Panc1 (cell line): ENCODE results near the gene ROGDI. TPM values are rescaled to one million over a fixed set of nuclear protein-coding genes. Genes with fewer than 3 reads are reported as not detected.

Experiments used
- ATAC-seq: fragments of 200-7000 bp; cut with Tn5 transposase; 2 replicates; pipeline ENCODE4 v1.9.1; 2020; ENCODE audit warnings: mild to moderate bottlenecking, moderate library complexity
- BruUV-seq: library from RNA; stranded (reverse); fragments of 400-500 nt; replicated peaks from 2 replicates; lab custom pipeline; 2021; lab: Mats Ljungman, UMichigan
- CTCF ChIA-PET: fragments of 300-600 bp; sonication (Branson Sonifier 250); formaldehyde crosslinking; loops from one replicate; lab custom pipeline; 2022; ENCODE audit warnings: antibody characterized with exemption; lab: Charles Lee
- POLR2A ChIA-PET: fragments of 300-600 bp; sonication (Branson Sonifier 250); formaldehyde crosslinking; loops from one replicate; lab custom pipeline; 2022; ENCODE audit warnings: antibody characterized with exemption; lab: Charles Lee
- DNase-seq: peaks from one replicate; pipeline ENCODE4 v3.0.0-alpha.2; 2010; ENCODE audit warnings: low read depth, low spot score
- H3K27ac ChIP-seq: 2 replicates; pipeline ENCODE4 v1.5.1; 2011; ENCODE audit warnings: mild to moderate bottlenecking, low read length, inconsistent platforms
- H3K27me3 ChIP-seq: fragments of 200-500 bp; sonication (Bioruptor generic); 2 replicates; pipeline ENCODE4 v1.6.0; 2014; ENCODE audit warnings: low read length, inconsistent platforms; ENCODE audit not compliant: control insufficient read depth, insufficient read depth
- H3K36me3 ChIP-seq: fragments of 200-500 bp; sonication (Bioruptor generic); 2 replicates; pipeline ENCODE4 v1.5.1; 2014; ENCODE audit warnings: inconsistent platforms, mild to moderate bottlenecking, low read length, moderate library complexity; ENCODE audit not compliant: control insufficient read depth, insufficient read depth
- H3K4me1 ChIP-seq: 2 replicates; pipeline ENCODE4 v1.5.1; 2011; ENCODE audit warnings: inconsistent platforms, mild to moderate bottlenecking, low read length, moderate library complexity; ENCODE audit not compliant: control insufficient read depth, insufficient read depth
- H3K4me3 ChIP-seq, 2 experiments: 2 replicates each; pipeline ENCODE4 v1.5.1; 2011 to 2012; ENCODE audit warnings: low read depth in 2 of 2, low read length in 2 of 2, mild to moderate bottlenecking in 2 of 2, inconsistent platforms in 1 of 2, moderate library complexity in 1 of 2
- H3K9me3 ChIP-seq: fragments of 200-500 bp; sonication (Bioruptor generic); 2 replicates; pipeline ENCODE4 v1.5.1; 2014; ENCODE audit warnings: low read depth, mild to moderate bottlenecking, inconsistent platforms, low read length, moderate library complexity; ENCODE audit not compliant: control insufficient read depth, insufficient read depth
- POLR2AphosphoS5 ChIP-seq: IDR thresholded peaks from 2 replicates; pipeline ENCODE4 v1.6.1; 2012; ENCODE audit warnings: mild to moderate bottlenecking, low read depth, low read length, moderate library complexity
- SIN3A ChIP-seq: IDR thresholded peaks from 2 replicates; pipeline ENCODE4 v1.6.1; 2012; ENCODE audit warnings: low read depth, mild to moderate bottlenecking, low read length, moderate library complexity, borderline replicate concordance; ENCODE audit not compliant: insufficient read depth
- TCF7L2 ChIP-seq: IDR thresholded peaks from 2 replicates; pipeline ENCODE4 v1.6.1; 2011; ENCODE audit warnings: mild to moderate bottlenecking, low read depth, low read length, inconsistent platforms
- in situ Hi-C: cut with HindIII; loops from 2 replicates; pipeline ENCODE4 v1.10.0; 2016; ENCODE audit warnings: low sequenced_read_pairs, low pct_unique_long_range_greater_than_20kb
- intact Hi-C: fragments of 100-400 bp; cut with micrococcal nuclease; formaldehyde crosslinking; loops from one replicate; pipeline ENCODE4 v1.10.0; 2022; ENCODE audit not compliant: unreplicated experiment
- total RNA-seq: library from RNA; stranded (reverse); gene quantifications from one replicate; pipeline ENCODE4 v1.2.1, GENCODE V29; 2021; ENCODE audit not compliant: unreplicated experiment
- TF ChIP-seq, protein P1 (sequence below): fragments of 450-650 bp; IDR thresholded peaks from 2 replicates; pipeline ENCODE4 v1.5.1; 2017; ENCODE audit warnings: mild to moderate bottlenecking
- TF ChIP-seq, protein P2 (sequence below), 2 experiments: IDR thresholded peaks; 2 replicates each; pipeline ENCODE4 v1.6.1; 2011 to 2012; ENCODE audit warnings: low read depth in 2 of 2, control low read depth in 1 of 2, low read length in 1 of 2, mild to moderate bottlenecking in 1 of 2, moderate library complexity in 1 of 2; ENCODE audit not compliant: insufficient read depth in 1 of 2

The ROGDI gene
- total RNA-seq, 1 experiment from 2014 or later = 31.9 TPM

DNA sequence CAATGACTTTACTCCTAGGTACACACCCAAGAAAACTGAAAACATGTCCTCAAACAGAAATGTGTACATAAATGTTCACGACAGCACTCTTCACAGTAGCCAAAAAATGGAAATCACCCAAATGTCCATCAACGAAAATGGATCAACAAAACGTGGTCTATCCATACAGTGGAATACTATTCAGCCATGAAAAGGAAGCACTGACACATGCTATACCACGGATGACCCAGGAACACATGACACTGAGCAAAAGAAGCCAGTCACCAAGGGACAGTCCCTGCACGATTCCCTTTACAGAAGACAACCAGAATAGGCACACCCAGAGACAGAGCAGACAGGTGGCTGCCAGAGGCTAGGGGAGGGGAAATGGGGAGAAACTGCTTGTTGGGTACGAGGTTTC lies 46.7 kb downstream of the ROGDI start:
- CTCF ChIA-PET = interaction anchor here (0.6 kb wide), 1 partner anchor 17 kb away, joined by 4 read pairs; no protein-coding TSS in a partner anchor
- DNase-seq = no peak
- Histone ChIP-seq H3K27ac (no peak overlapping the region), H3K27me3 (no peaks in the 10 kb centered on the region), H3K4me3 (no peak overlapping the region), H3K36me3 (no peaks in the 10 kb centered on the region), H3K4me1 (no peaks in the 10 kb centered on the region), H3K9me3 (no peaks in the 10 kb centered on the region)
- ATAC-seq = no peak
- in situ Hi-C loops = no loop called here
- intact Hi-C loops = no loop called here
- TF ChIP-seq POLR2AphosphoS5 (no peak), SIN3A (no peak), TCF7L2 (no peak)
- TF ChIP-seq, protein P1, sequence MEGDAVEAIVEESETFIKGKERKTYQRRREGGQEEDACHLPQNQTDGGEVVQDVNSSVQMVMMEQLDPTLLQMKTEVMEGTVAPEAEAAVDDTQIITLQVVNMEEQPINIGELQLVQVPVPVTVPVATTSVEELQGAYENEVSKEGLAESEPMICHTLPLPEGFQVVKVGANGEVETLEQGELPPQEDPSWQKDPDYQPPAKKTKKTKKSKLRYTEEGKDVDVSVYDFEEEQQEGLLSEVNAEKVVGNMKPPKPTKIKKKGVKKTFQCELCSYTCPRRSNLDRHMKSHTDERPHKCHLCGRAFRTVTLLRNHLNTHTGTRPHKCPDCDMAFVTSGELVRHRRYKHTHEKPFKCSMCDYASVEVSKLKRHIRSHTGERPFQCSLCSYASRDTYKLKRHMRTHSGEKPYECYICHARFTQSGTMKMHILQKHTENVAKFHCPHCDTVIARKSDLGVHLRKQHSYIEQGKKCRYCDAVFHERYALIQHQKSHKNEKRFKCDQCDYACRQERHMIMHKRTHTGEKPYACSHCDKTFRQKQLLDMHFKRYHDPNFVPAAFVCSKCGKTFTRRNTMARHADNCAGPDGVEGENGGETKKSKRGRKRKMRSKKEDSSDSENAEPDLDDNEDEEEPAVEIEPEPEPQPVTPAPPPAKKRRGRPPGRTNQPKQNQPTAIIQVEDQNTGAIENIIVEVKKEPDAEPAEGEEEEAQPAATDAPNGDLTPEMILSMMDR = no peak
- TF ChIP-seq, protein P2, sequence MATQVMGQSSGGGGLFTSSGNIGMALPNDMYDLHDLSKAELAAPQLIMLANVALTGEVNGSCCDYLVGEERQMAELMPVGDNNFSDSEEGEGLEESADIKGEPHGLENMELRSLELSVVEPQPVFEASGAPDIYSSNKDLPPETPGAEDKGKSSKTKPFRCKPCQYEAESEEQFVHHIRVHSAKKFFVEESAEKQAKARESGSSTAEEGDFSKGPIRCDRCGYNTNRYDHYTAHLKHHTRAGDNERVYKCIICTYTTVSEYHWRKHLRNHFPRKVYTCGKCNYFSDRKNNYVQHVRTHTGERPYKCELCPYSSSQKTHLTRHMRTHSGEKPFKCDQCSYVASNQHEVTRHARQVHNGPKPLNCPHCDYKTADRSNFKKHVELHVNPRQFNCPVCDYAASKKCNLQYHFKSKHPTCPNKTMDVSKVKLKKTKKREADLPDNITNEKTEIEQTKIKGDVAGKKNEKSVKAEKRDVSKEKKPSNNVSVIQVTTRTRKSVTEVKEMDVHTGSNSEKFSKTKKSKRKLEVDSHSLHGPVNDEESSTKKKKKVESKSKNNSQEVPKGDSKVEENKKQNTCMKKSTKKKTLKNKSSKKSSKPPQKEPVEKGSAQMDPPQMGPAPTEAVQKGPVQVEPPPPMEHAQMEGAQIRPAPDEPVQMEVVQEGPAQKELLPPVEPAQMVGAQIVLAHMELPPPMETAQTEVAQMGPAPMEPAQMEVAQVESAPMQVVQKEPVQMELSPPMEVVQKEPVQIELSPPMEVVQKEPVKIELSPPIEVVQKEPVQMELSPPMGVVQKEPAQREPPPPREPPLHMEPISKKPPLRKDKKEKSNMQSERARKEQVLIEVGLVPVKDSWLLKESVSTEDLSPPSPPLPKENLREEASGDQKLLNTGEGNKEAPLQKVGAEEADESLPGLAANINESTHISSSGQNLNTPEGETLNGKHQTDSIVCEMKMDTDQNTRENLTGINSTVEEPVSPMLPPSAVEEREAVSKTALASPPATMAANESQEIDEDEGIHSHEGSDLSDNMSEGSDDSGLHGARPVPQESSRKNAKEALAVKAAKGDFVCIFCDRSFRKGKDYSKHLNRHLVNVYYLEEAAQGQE (IDR thresholded peaks at IDR 0.05; ENCODE audit: insufficient read depth in 1 of 2, low read depth in 2 of 2, low read length in 1 of 2) = no peak
- POLR2A ChIA-PET = no interaction called here
- BruUV-seq = no TSS peak

DNA sequence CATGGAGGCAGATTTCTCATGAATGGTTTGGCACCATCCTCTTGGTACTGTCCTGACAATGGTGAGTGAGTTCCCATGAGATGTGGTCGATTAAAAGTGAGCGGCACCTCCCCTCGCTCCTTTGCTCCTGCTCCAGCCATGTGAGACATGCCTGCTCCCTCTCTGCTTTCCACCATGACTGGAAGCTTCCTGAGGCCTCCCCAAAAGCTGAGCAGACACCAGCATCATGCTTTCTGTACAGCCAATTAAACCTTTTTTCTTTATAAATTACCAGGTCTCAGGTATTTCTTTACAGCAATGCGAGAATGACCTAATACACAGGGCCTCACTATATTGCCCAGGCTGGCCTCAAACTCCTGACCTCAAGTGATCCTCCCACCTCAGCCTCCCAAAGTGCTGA lies 47.6 kb downstream of the ROGDI start:
- Histone ChIP-seq H3K4me1 (no peaks in the 10 kb centered on the region), H3K4me3 (no peak overlapping the region), H3K27ac (no peak overlapping the region), H3K9me3 (no peaks in the 10 kb centered on the region), H3K27me3 (no peaks in the 10 kb centered on the region), H3K36me3 (no peaks in the 10 kb centered on the region)
- in situ Hi-C loops = no loop called here
- no TSS peak for BruUV-seq
- no peak for ATAC-seq
- ChIA-PET POLR2A (no interaction called here), CTCF (no interaction called here)
- no peak for DNase-seq
- intact Hi-C loops = no loop called here
- TF ChIP-seq, protein P1 = no peak
- TF ChIP-seq POLR2AphosphoS5 (no peak), SIN3A (no peak), TCF7L2 (no peak)
- TF ChIP-seq, protein P2 (IDR thresholded peaks at IDR 0.05; ENCODE audit: insufficient read depth in 1 of 2, low read depth in 2 of 2, low read length in 1 of 2) = no peak
